Measurements from ENCODE around the gene RYR2.

The RYR2 gene

DNA sequence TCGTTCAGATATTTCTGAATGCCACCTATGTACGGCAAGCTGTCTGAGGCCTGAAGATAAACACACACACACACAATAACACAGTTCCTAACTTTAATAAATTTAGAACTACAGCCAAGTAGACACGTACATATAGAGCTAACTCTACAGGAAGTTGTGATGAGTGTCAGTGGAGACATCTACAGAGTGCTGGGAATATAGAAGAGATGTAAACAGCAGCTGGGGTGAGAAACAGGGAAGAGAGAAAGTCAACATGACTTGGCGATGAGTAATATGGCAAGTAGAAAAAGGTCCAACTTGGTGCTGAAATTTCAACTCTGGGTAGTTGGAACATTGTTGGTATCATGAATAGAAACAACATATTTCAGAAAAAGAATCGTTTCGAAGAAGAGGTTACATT is 642.3 kb downstream of the RYR2 start:
- TF ChIP-seq, protein P1, sequence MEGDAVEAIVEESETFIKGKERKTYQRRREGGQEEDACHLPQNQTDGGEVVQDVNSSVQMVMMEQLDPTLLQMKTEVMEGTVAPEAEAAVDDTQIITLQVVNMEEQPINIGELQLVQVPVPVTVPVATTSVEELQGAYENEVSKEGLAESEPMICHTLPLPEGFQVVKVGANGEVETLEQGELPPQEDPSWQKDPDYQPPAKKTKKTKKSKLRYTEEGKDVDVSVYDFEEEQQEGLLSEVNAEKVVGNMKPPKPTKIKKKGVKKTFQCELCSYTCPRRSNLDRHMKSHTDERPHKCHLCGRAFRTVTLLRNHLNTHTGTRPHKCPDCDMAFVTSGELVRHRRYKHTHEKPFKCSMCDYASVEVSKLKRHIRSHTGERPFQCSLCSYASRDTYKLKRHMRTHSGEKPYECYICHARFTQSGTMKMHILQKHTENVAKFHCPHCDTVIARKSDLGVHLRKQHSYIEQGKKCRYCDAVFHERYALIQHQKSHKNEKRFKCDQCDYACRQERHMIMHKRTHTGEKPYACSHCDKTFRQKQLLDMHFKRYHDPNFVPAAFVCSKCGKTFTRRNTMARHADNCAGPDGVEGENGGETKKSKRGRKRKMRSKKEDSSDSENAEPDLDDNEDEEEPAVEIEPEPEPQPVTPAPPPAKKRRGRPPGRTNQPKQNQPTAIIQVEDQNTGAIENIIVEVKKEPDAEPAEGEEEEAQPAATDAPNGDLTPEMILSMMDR (IDR thresholded peaks at IDR 0.05; ENCODE audit: extremely low read depth, insufficient read depth, missing control alignments), result no peak
- in situ Hi-C loops (cut with MboI; ENCODE audit: low pct_unique_long_range_greater_than_20kb, low sequenced_read_pairs, unreplicated experiment), result no loop called here
- no peak for DNase-seq (ENCODE audit: low spot score)

DNA sequence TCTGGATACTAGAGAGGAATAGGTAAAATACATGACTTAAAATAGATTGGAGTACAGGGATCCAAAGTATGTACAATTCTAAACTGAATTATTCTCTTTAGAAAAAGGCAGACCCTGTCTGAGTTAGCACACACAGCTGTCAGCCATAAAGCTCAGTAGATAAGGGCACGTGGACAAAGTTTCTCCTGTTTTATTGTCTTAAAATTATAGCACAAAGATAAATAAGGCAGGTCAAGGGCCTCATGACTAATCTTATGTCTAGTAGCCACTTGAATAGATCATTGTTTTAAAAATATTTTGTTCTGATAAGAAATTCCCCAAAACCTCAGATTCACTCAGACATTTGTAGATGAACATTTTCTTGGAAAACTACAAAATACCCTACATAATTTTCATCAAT is 643.6 kb downstream of the RYR2 start:
- DNase-seq (ENCODE audit: low spot score), result no peak

DNA sequence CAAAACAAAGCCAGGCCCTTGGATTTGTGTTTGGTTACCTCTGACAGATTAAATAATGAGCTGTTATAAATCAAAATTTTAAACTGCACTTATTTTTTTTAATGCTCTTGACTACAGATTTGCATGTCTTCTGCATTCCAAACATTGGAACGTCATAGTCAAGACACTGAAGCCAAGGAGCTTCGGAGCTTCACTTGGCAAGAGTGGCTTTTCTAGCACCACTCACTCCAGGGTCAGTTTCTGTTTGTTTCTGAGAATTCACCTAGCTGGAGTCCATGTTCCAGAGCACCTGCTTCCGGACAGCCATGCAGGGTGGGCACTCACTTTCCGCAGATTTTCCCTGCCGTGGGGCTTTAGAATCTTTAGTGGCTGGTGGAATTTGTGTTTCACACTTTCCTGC is 645.8 kb downstream of the RYR2 start:
- TF ChIP-seq, protein P1 (IDR thresholded peaks at IDR 0.05; ENCODE audit: extremely low read depth, insufficient read depth, missing control alignments), result no peak
- in situ Hi-C loops (cut with MboI; ENCODE audit: low pct_unique_long_range_greater_than_20kb, low sequenced_read_pairs, unreplicated experiment), result no loop called here
- DNase-seq (ENCODE audit: low spot score), result no peak

More for the DNA sequence above, 643.6 kb downstream of the RYR2 start:
- TF ChIP-seq, protein P1 (IDR thresholded peaks at IDR 0.05; ENCODE audit: extremely low read depth, insufficient read depth, missing control alignments), result no peak
- in situ Hi-C loops (cut with MboI; ENCODE audit: low pct_unique_long_range_greater_than_20kb, low sequenced_read_pairs, unreplicated experiment), result no loop called here

DNA sequence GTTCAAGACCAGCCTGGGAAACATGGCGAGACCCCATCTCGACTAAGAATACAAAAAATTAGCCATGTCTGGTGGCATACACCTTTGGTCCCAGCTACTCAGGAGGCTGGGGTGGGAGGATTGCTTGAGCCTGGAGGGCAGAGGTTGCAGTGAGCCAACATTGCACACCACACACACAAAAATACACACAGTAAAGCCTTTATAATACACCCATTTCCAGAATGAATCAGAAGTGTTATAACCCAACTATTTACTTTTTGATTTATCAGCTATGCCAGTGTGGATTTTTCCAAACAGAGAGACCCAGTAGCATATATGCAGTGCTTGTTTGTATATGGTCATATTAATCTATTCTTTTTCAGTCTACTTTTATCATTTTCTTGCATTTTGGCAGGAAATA is 648.7 kb downstream of the RYR2 start:
- in situ Hi-C loops (cut with MboI; ENCODE audit: low pct_unique_long_range_greater_than_20kb, low sequenced_read_pairs, unreplicated experiment), result no loop called here
- no peak for DNase-seq (ENCODE audit: low spot score)
- TF ChIP-seq, protein P1 (IDR thresholded peaks at IDR 0.05; ENCODE audit: extremely low read depth, insufficient read depth, missing control alignments), result no peak

DNA sequence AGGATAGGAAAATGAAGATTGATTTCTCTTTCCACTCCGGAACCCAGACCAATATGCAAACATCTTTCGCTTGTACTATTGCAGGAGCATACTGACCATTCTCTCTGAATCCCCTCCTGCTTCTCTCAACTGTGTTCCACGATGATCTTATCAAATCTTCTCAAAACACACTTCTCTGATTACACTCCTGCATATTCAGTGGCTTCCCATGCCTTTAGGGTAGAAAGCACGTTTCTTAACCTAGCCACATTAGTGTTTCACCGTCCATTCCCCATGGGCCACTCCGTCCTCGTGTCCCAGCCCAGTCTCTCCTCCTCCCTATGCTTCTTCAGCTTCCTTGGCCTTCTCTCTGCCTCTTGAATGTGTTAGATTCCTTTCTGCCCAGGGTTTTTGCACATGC is 650.3 kb downstream of the RYR2 start:
- no peak for DNase-seq (ENCODE audit: low spot score)
- TF ChIP-seq, protein P1 (IDR thresholded peaks at IDR 0.05; ENCODE audit: extremely low read depth, insufficient read depth, missing control alignments), result no peak
- in situ Hi-C loops (cut with MboI; ENCODE audit: low pct_unique_long_range_greater_than_20kb, low sequenced_read_pairs, unreplicated experiment), result no loop called here

DNA sequence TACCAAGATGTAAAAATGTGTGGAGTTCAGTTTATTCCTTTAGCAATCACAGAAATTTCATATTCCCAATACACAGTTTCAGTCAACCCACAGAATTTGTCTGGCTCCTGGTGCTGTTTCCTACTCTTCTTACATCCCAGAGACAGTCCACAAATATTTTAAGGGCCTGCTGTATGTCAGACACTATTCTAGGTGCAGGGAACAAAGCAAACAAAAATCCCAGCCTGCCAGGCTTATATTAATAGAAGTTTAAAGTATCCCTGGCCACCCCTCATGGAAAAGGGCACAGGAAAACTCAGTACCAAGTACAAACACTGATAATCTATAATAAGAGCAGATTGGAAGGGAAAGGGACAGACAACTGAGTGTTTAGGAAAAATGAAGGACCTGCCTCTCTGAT is 653.9 kb downstream of the RYR2 start:
- in situ Hi-C loops (cut with MboI; ENCODE audit: low pct_unique_long_range_greater_than_20kb, low sequenced_read_pairs, unreplicated experiment), result no loop called here
- TF ChIP-seq, protein P1 (IDR thresholded peaks at IDR 0.05; ENCODE audit: extremely low read depth, insufficient read depth, missing control alignments), result no peak
- no peak for DNase-seq (ENCODE audit: low spot score)

DNA sequence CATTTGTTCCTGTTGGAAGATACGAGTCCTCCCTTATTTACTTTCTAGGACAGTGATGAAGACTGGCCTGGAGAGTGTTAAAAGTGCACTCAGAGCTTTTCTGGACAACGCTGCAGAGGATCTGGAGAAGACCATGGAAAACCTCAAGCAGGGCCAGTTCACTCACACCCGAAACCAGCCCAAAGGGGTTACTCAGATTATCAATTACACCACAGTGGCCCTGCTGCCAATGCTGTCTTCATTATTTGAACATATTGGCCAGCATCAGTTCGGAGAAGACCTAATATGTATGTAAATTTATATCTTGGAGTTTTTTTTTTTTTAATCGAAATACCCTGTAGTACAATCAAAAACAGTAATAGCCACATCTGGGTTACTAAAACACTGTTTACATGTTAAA is 658.2 kb downstream of the RYR2 start:
- in situ Hi-C loops (cut with MboI; ENCODE audit: low pct_unique_long_range_greater_than_20kb, low sequenced_read_pairs, unreplicated experiment), result no loop called here
- DNase-seq (ENCODE audit: low spot score), result no peak
- TF ChIP-seq, protein P1 (IDR thresholded peaks at IDR 0.05; ENCODE audit: extremely low read depth, insufficient read depth, missing control alignments), result no peak
